K562 (cell line): ENCODE data around the gene TJP3. TPM values are rescaled to one million over a fixed set of nuclear protein-coding genes. Genes with fewer than 3 reads are reported as not detected.

Source experiments
- ELK1 ChIP-seq: sonication (generic); formaldehyde crosslinking; IDR thresholded peaks from 2 replicates; pipeline ENCODE4 v1.8.1; 2022; ENCODE audit warnings: missing genetic modification reagents
- ETS1 ChIP-seq: conservative IDR thresholded peaks from 2 replicates; pipeline ENCODE4 v1.6.1; 2011; ENCODE audit warnings: low read depth, mild to moderate bottlenecking, low read length; ENCODE audit not compliant: control insufficient read depth
- KLF6 ChIP-seq: fragments of 250-450 bp; sonication (Bioruptor Pico); IDR thresholded peaks from 2 replicates; pipeline ENCODE4 v1.4.0; 2020; ENCODE audit warnings: mild to moderate bottlenecking, moderate library complexity, borderline replicate concordance
- NEUROD1 ChIP-seq: fragments of 150-350 bp; IDR thresholded peaks from 2 replicates; pipeline ENCODE4 v1.6.1; 2014; ENCODE audit warnings: borderline replicate concordance, low read length, low read depth; ENCODE audit not compliant: partially characterized antibody
- PBX2 ChIP-seq, 2 experiments: IDR thresholded peaks in 1 of 2; conservative IDR thresholded peaks in 1 of 2; 2 replicates each; pipeline ENCODE4 v1.6.1; 2016; ENCODE audit warnings: low read depth in 2 of 2, mild to moderate bottlenecking in 1 of 2, missing compliant biosample characterization in 1 of 2, missing genetic modification characterization in 1 of 2, moderate library complexity in 1 of 2
- PRMT5 ChIP-seq: sonication (generic); formaldehyde crosslinking; IDR thresholded peaks from 2 replicates; pipeline ENCODE4 v1.5.0; 2020; ENCODE audit warnings: missing genetic modification reagents
- SOX6 ChIP-seq: fragments of 450-650 bp; IDR thresholded peaks from 2 replicates; pipeline ENCODE4 v1.6.1; 2014; ENCODE audit warnings: mild to moderate bottlenecking
- ZNF197 ChIP-seq: fragments of 200-800 bp; sonication (Bioruptor generic); IDR thresholded peaks from 2 replicates; pipeline ENCODE4 v1.6.1; 2016; ENCODE audit warnings: low read depth, missing genetic modification characterization, missing compliant biosample characterization
- ZNF280B ChIP-seq: fragments of 250-450 bp; sonication (Bioruptor Pico); IDR thresholded peaks from 2 replicates; pipeline ENCODE4 v1.5.1; 2021; ENCODE audit warnings: mild to moderate bottlenecking
- ZNF407 ChIP-seq: fragments of 450-650 bp; IDR thresholded peaks from 2 replicates; pipeline ENCODE4 v1.6.1; 2016; ENCODE audit warnings: low read depth
- polyA plus RNA-seq, 8 experiments: library from polyadenylated mRNA; depleted of rRNA in 4 of 8; stranded (reverse) in 5 of 8; unstranded in 3 of 8; fragments of >200 nt; fragmentation: Nextera tagmentation in 2 of 8; fragmentation: Illumina TruSeq in 1 of 8; extraction: Ambion mirVana in 2 of 8; extraction: Trizol in 1 of 8; gene quantifications; 2 replicates each; pipeline versions ENCODE4 v1.2.1 to v1.2.3, GENCODE V29; 2011 to 2014; ENCODE audit warnings: inconsistent platforms in 1 of 8, missing spikeins in 1 of 8
- total RNA-seq, 7 experiments: library from RNA; depleted of rRNA in 6 of 7; stranded (reverse); fragments of >200 nt in 6 of 7; fragmentation: Illumina TruSeq in 2 of 7; extraction: Trizol in 2 of 7; gene quantifications; 2 replicates each; pipeline versions ENCODE4 v1.2.1 to v1.2.3, GENCODE V29; 2011 to 2021; ENCODE audit warnings: low replicate concordance in 1 of 7

TJP3 gene
- total and polyA plus RNA-seq, 9 of the 15 experiments (the other 6 are each of a cell fraction or from before 2014, with no cell fraction given): 0.11 to 2.4 (median 0.57) TPM; not detected in 1

- TF ChIP-seq ELK1 (CRISPR knock-in tag) (no peak), SOX6 (peak; percentile 30; the same call in 1 of the 2 replicates), KLF6 (no peak), ZNF197 (CRISPR knock-in tag) (peak; percentile 30; the same call in 1 of the 2 replicates), ETS1 (peak; percentile 96), PRMT5 (no peak), PBX2 (CRISPR knock-in tag; IDR thresholded peaks at IDR 0.05; ENCODE audit: low read depth) (no peak), PBX2 (tag; conservative IDR thresholded peaks at IDR 0.05; ENCODE audit: low read depth) (no peak), ZNF280B (CRISPR knock-in tag) (no peak), NEUROD1 (no peak), ZNF407 (no peak)
Observed at GRCh38 chr19:3761382-3762129, 53.4 kb downstream of the TJP3 start, which contains the start of gene APBA3 (continued).
